Activated CD4-positive, CD25-positive, alpha-beta regulatory T cell (primary cell): ENCODE measurements around the gene MS4A6E.

Source experiments
- DNase-seq, 4 experiments: peaks; one replicate each; lab custom pipeline; 2025; lab: John Stamatoyannopoulos, UW

MS4A6E gene

GRCh38 chr11:60375316-60375715 lies 48.3 kb downstream of the MS4A6E start:
- no peak for DNase-seq

- no peak for DNase-seq
Observed at GRCh38 chr11:60376601-60377000, 49.5 kb downstream of the MS4A6E start.

GRCh38 chr11:60377401-60378136 lies 50.5 kb downstream of the MS4A6E start:
- DNase-seq, result no peak

GRCh38 chr11:60378354-60378753 lies 51.3 kb downstream of the MS4A6E start, which contains the start of gene MS4A7:
Gene MS4A7, plus strand, starts transcription at chr11:60378532. Its CDS starts 4,610 bp downstream, at chr11:60383142.
- DNase-seq, result no peak

- DNase-seq, result no peak
Observed at GRCh38 chr11:60389279-60389910, 62.3 kb downstream of the MS4A6E start.

- DNase-seq, result no peak
Observed at GRCh38 chr11:60390419-60390818, 63.4 kb downstream of the MS4A6E start.
